Epithelial cell of esophagus (primary cell): ENCODE results near the gene DNMT3A.
A peak's percentile ranks its signal among the peaks of the same experiment; 100 is the strongest.

Experiments used
- DNase-seq: peaks from one replicate; pipeline ENCODE4 v3.0.0; 2010; ENCODE audit warnings: low read depth
- H3K4me3 ChIP-seq: 2 replicates; pipeline ENCODE4 v1.5.1; 2011; ENCODE audit warnings: mild to moderate bottlenecking, low read length, control low read depth
- CTCF ChIP-seq: IDR thresholded peaks from 2 replicates; pipeline ENCODE4 v1.5.1; 2011; ENCODE audit warnings: low read depth, mild to moderate bottlenecking, low read length, control low read depth, inconsistent platforms; ENCODE audit not compliant: insufficient read depth; ENCODE audit errors: missing control alignments

Gene DNMT3A

GRCh38 chr2:25341753-25342371 is at the start of gene DNMT3A:
Gene DNMT3A, minus strand, starts transcription at chr2:25341925. Its CDS starts 27,941 bp downstream, at chr2:25313984.
- peak; percentile 62 for DNase-seq
- H3K4me3 ChIP-seq = peak within 1 kb of the TSS; percentile 48

GRCh38 chr2:25389161-25389560 is 47.4 kb upstream of the DNMT3A start:
- no peak for DNase-seq
- H3K4me3 ChIP-seq = no peak overlapping the region
- no peak for TF ChIP-seq CTCF

More at GRCh38 chr2:25341753-25342371, at the start of gene DNMT3A:
- TF ChIP-seq CTCF = no peak

GRCh38 chr2:25388491-25388890 is 46.8 kb upstream of the DNMT3A start:
- DNase-seq = peak; percentile 54
- no peak for TF ChIP-seq CTCF
- no peak overlapping the region for H3K4me3 ChIP-seq

GRCh38 chr2:25387876-25388449 is 46.2 kb upstream of the DNMT3A start:
- no peak for TF ChIP-seq CTCF
- DNase-seq = no peak
- no peak overlapping the region for H3K4me3 ChIP-seq

GRCh38 chr2:25386971-25387875 is 45.5 kb upstream of the DNMT3A start:
- TF ChIP-seq CTCF = no peak
- no peak overlapping the region for H3K4me3 ChIP-seq
- peak; percentile 65 for DNase-seq

- DNase-seq = no peak
- no peak for TF ChIP-seq CTCF
- no peak overlapping the region for H3K4me3 ChIP-seq
Measured at GRCh38 chr2:25385910-25386309, 44.2 kb upstream of the DNMT3A start.
